ENCODE measurements around the gene SLC24A4.
A peak's percentile ranks its signal among the peaks of the same experiment; 100 is the strongest.

SLC24A4 gene

GRCh38 chr14:92315050-92315805, 7.7 kb upstream of the SLC24A4 start:
- no peak overlapping the region for H3K4me3 ChIP-seq (ENCODE audit: low read depth, low read length)

- no peak overlapping the region for H3K4me3 ChIP-seq (ENCODE audit: low read depth, low read length)
Observed at GRCh38 chr14:92316176-92316575, 6.8 kb upstream of the SLC24A4 start.

- H3K4me3 ChIP-seq (ENCODE audit: low read depth, low read length), result no peak overlapping the region
Observed at GRCh38 chr14:92316937-92317336, 6.0 kb upstream of the SLC24A4 start.

GRCh38 chr14:92317511-92317910, 5.5 kb upstream of the SLC24A4 start:
- H3K4me3 ChIP-seq (ENCODE audit: low read depth, low read length), result no peak overlapping the region

DNA sequence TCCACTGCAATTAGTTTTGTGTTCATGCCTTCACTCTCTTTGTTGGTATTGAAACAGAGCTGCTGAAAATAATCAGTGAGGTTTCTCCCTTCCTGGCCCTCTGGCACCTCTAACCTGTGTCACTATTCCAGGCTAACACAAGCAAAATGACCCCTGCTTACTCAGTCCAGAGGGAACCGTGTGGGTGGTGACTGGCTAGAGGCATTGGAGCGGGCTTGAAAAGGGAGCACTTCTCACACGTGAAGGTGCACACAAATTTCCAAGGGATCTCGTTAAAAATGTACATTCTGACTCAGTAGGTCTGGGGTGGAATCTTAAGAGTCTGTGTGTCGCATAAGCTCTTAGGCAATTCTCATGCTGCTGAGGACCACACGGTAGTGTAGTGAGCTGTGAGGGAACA, 1.3 kb upstream of the SLC24A4 start:
- H3K4me3 ChIP-seq (ENCODE audit: low read depth, low read length), result no peak overlapping the region

DNA sequence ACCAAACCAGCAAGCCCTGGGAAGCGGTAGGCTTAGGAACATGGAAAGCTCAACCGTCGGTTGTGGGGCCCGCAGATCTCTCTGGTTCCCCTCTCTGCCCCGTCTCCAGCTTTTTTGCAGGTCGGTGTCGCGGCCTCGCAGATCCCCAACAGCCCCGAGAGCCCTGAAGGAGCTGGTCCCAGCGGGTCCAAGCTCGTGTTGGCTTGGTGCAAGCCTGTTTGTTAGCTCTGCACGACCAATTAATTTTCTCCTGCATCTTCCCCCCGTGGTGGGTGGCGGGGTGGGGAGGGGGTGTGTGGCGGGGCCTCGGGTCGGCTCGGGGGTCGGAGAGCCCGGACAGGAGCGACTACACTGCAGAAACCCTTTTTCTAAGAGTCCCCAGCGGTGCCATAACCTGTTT, 449 bp upstream of the SLC24A4 start:
- peak overlapping the region; percentile 39 for H3K4me3 ChIP-seq (ENCODE audit: low read depth, low read length)

DNA sequence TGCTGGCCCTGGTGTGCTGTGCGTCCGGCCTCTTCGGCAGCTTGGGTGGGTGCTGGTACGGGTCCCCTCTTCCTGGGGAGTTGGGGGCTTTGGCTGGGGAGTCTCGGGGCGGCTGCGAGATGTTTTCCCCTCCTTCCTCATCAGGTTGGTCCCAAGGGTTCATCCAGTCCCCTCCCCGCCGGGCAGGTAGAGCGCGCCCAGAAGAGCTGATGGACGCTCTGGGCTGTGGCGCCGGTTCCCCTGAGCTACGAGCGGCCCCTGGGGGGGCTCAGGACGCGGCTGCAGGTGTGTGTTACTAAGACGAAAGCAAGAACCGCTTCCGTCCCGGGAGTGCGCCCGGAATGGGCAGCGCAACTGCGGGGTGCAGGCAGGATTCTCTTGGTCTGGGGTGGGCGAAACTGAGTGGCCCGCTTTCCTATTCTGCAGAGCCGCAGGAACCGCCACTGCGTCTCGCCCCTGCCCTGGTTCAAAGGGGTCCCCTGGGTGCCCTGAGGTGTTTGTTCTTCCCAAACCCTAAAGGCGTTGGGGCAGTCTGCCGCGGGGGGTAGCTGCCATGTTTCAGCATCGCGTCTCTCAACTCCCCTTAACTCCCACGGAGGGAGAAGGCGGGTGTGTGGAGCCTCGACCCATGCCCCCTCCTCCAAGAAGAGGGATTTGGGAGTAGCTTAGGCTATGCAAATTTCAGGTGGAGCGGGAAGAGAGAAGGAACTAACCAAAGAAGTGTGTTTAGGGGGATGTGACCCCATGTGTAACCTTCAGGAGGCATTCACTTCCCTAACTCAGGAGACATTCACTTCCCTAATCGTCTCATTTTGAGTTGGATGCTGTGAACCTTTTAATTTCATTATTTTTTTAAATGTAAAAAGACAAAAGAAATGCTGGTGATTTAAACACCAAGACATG, 1.2 kb downstream of the SLC24A4 start:
- H3K4me3 ChIP-seq (ENCODE audit: low read depth, low read length), result peak overlapping the region; percentile 39

DNA sequence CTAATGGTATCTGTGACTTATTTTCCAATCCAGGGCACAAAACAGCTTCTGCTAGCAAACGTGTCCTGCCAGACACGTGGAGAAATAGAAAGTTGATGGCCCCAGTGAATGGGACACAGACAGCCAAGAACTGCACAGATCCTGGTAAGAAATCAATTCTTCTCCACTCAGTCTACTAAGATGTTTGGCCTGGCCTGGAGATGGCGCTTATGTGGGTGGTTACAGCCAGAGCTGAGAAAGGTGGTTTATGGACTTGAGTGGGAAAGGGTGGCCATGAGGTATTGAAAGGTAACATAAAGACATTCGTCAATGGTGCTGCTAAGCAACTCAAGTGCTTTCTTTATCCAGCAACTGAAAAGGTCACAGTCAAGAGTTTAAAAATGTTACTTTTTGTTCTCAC, 2.9 kb downstream of the SLC24A4 start:
- no peak overlapping the region for H3K4me3 ChIP-seq (ENCODE audit: low read depth, low read length)

- H3K4me3 ChIP-seq (ENCODE audit: low read depth, low read length), result no peak overlapping the region
Observed at GRCh38 chr14:92328664-92329255, 5.8 kb downstream of the SLC24A4 start.

GRCh38 chr14:92334050-92334449, 11.1 kb downstream of the SLC24A4 start:
- no peak overlapping the region for H3K4me3 ChIP-seq (ENCODE audit: low read depth, low read length)

DNA sequence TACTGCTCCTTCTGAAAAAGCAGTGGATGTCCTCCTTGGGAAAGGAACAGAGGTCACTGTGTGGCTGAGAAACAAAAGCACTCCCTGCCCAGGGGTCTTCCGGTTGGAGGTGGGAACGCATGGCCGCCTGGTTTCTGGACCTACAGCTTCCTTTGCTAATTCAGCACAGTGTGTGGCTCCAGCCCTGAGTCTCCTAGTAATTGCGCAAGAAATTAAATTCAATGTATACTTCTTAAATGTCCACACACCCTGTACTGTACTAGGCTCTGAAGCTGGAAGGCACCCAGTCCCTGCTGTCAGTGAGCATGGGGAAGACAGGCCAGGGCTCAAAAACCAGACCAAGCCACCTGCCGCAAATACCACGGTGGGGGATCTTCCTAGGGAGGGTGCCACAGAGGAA, 13.4 kb downstream of the SLC24A4 start:
- no peak overlapping the region for H3K4me3 ChIP-seq (ENCODE audit: low read depth, low read length)

DNA sequence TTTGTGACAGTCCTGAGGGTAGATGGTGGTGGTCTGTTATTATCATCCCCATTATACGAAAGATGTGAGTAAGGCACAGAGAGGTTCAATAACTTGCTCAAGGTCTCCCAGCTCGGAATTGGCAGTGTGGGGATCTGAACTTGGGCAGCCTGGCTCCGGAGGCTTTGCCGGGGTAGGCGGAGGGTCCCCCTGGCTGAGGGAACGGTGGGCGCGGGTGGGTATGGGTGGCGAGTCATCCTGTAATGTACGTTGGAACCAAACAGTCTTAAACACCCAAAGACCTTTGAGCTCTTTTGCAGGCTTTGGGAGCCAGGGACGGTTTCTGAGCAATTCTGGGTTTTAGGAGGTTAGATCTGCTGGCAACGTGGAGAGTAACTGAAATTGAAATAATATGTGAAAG, 16.5 kb downstream of the SLC24A4 start:
- H3K4me3 ChIP-seq (ENCODE audit: low read depth, low read length), result no peak overlapping the region

GRCh38 chr14:92340071-92340470, 17.1 kb downstream of the SLC24A4 start:
- H3K4me3 ChIP-seq (ENCODE audit: low read depth, low read length), result no peak overlapping the region

GRCh38 chr14:92340931-92341330, 18.0 kb downstream of the SLC24A4 start:
- H3K4me3 ChIP-seq (ENCODE audit: low read depth, low read length), result no peak overlapping the region

GRCh38 chr14:92341791-92342190, 18.8 kb downstream of the SLC24A4 start:
- H3K4me3 ChIP-seq (ENCODE audit: low read depth, low read length), result no peak overlapping the region

GRCh38 chr14:92348154-92348553, 25.2 kb downstream of the SLC24A4 start:
- H3K4me3 ChIP-seq (ENCODE audit: low read depth, low read length), result no peak overlapping the region

DNA sequence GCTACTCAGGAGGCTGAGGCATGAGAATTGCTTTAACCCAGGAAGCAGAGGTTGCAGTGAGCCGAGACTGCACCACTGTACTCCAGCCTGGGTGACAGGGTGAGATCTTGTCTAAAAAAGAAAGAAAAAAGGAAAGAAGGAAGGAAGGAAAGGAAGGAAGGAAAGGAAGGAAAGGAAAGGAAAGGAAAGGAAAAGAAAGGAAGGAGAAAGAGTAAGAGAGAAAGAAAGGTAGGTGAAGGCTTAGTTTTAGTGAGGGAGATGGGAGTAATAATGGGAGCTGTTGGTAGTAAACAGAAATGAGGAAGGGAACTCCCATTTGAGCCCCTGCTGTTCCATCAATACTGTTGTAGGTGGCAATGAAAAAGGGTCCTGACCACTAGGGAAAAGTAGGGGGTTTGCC, 28.8 kb downstream of the SLC24A4 start:
- H3K4me3 ChIP-seq (ENCODE audit: low read depth, low read length), result no peak overlapping the region

DNA sequence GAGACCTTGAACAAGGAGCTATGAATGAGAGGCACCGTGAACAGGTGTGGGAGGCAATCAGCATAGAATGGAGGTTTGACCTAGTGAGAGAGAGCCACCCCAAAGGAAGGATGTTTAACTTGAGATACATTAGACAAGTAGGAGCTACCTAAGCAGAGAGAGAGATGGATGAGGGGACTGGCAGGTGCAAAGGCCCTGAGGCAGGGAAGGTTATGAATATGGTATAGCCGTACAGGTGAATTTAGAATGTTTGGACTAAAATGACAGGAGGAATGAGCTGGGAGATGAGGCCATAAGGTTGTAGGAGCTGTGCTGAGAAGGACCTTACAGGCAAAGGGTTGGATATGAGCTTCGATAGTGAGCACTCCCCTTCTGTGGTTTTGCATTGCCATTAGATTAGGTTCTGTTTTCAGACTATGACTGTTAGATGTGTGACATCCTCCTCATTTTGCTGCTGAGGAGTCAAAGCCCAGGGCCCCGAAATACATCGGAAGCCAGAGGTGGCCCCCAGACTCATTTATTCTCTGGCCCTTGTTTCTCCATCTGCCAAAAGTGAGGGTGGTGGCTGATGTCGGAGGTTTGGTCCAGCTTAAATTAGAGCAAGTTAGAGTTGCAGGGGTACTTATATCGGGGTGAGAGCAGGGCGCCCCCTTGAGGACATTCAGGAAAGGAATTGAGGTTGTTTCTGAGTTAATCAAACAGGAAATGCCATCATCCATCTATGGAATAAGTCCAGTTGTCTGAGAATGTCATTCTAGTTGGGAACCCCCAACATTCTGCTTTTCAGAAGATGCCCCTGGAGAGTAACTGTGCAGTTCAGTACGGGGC, 29.4 kb downstream of the SLC24A4 start:
- H3K4me3 ChIP-seq (ENCODE audit: low read depth, low read length), result no peak overlapping the region

GRCh38 chr14:92353447-92353846, 30.5 kb downstream of the SLC24A4 start:
- H3K4me3 ChIP-seq (ENCODE audit: low read depth, low read length), result no peak overlapping the region

- no peak overlapping the region for H3K4me3 ChIP-seq (ENCODE audit: low read depth, low read length)
Observed at GRCh38 chr14:92356677-92357076, 33.7 kb downstream of the SLC24A4 start.

Measured in iPS-11a (cell line).